Stimulated activated CD4-positive, alpha-beta T cell treated with anti-CD3 and anti-CD28 coated beads, Interleukin-1b, Interleukin-23, amount 100 ng/mL, for 24 hours (primary cell): ENCODE results near the gene AKAP1.

Source experiments
- DNase-seq, 4 experiments: peaks; one replicate each; pipeline ENCODE4 v3.0.0-alpha.2; 2020; ENCODE audit warnings: low read depth in 4 of 4, low spot score in 1 of 4

Gene AKAP1

GRCh38 chr17:57164814-57165213 is 79.8 kb downstream of the AKAP1 start:
- no peak for DNase-seq

GRCh38 chr17:57165754-57166153 is 80.7 kb downstream of the AKAP1 start:
- DNase-seq, result no peak

- DNase-seq, result no peak
These were observed 81.8 kb downstream of the AKAP1 start for GRCh38 chr17:57166803-57167202.

- DNase-seq, result no peak
These were observed 83.6 kb downstream of the AKAP1 start for GRCh38 chr17:57168695-57169094.

- DNase-seq, result no peak
These were observed 85.8 kb downstream of the AKAP1 start for GRCh38 chr17:57170866-57171265.
